Right lobe of liver (tissue), 6 donors: ENCODE results near the gene PPM1J. TPM values are rescaled to one million over a fixed set of nuclear protein-coding genes. Genes with fewer than 3 reads are reported as not detected.

Experiments
- ATAC-seq, 4 donors: fragments of 200-7000 bp; cut with Tn5 transposase; one replicate each; pipeline ENCODE4 v1.9.1; 2020; ENCODE audit warnings: mild to moderate bottlenecking in 4 of 4, moderate library complexity in 4 of 4
- DNase-seq, 3 donors: peaks; one replicate each; pipeline ENCODE4 v3.0.0-alpha.2; 2020
- H3K27ac ChIP-seq, 3 donors: fragments of 200-600 bp; one replicate each; pipeline ENCODE4 v1.8.0; 2022
- H3K27me3 ChIP-seq, 2 donors: fragments of 200-600 bp; one replicate each; pipeline ENCODE4 v1.8.0; 2022
- H3K36me3 ChIP-seq, 4 donors: fragments of 200-600 bp; sonication (generic) in 1 of 4; one replicate each; pipeline versions ENCODE4 v1.5.1 to v1.8.0; 2017 to 2022; ENCODE audit warnings: control low read depth in 1 of 4
- H3K4me1 ChIP-seq, 4 donors: fragments of 200-600 bp; sonication (generic) in 1 of 4; one replicate each; pipeline versions ENCODE4 v1.5.1 to v1.8.0; 2017 to 2022; ENCODE audit warnings: control low read depth in 1 of 4
- H3K4me3 ChIP-seq, 3 donors: fragments of 200-600 bp; one replicate each; pipeline ENCODE4 v1.8.0; 2022
- H3K9me3 ChIP-seq, 4 donors: fragments of 200-600 bp; sonication (generic) in 1 of 4; one replicate each; pipeline versions ENCODE4 v1.5.1 to v1.8.0; 2017 to 2022; ENCODE audit warnings: control low read depth in 1 of 4
- POLR2A ChIP-seq: fragments of 450-650 bp; IDR thresholded peaks from one replicate; pipeline ENCODE4 v1.6.1; 2017; ENCODE audit warnings: antibody characterized with exemption, mild to moderate bottlenecking
- WGBS: methylation state at CpG from one replicate; pipeline ENCODE4 v1.1.6; 2018; ENCODE audit warnings: low coverage, low lambda C conversion rate; ENCODE audit not compliant: insufficient coverage; ENCODE audit errors: missing lambda C conversion rate; 5-methylcytosine and 5-hydroxymethylcytosine counted together
- intact Hi-C, 2 donors: fragments of 100-400 bp; cut with DNase I; formaldehyde crosslinking; loops; one replicate each; pipeline versions ENCODE4 v1.11.2 to v1.14.1; 2022
- long read RNA-seq: library from polyadenylated mRNA; unstranded; transcript quantifications from one replicate; pipeline ENCODE4 v2.0.0, GENCODE V29; 2019
- total RNA-seq, 6 experiments: library from RNA; depleted of rRNA in 2 of 6; stranded (reverse); fragments of >200 nt in 2 of 6; fragmentation: NEBNext Ultra II Directional in 3 of 6; extraction: Animal tissue kit (Norgen Biotek cat#: 25700) in 3 of 6; gene quantifications; one replicate each; pipeline versions ENCODE4 v1.1.0 to v1.2.4, GENCODE V29; 2016 to 2023
- TF ChIP-seq, protein P1 (sequence below), 4 donors: fragments of 200-600 bp in 3 of 4; fragments of 450-650 bp in 1 of 4; IDR thresholded peaks; one replicate each; pipeline versions ENCODE4 v1.5.1 to v1.8.0; 2016 to 2022; ENCODE audit warnings: antibody characterized with exemption in 4 of 4, mild to moderate bottlenecking in 2 of 4
- donor health status: DM: no; HTN: yes; CAD: no.
- donor health status: DM: no; HTN: no; CAD: no.
- donor health status: DM: no; HTN: no; CAD: no.
- donor health status: DM: no; HTN: yes; CAD: no.
- donor health status: DM: no; HTN: yes; CAD: no.

The PPM1J gene, protein sequence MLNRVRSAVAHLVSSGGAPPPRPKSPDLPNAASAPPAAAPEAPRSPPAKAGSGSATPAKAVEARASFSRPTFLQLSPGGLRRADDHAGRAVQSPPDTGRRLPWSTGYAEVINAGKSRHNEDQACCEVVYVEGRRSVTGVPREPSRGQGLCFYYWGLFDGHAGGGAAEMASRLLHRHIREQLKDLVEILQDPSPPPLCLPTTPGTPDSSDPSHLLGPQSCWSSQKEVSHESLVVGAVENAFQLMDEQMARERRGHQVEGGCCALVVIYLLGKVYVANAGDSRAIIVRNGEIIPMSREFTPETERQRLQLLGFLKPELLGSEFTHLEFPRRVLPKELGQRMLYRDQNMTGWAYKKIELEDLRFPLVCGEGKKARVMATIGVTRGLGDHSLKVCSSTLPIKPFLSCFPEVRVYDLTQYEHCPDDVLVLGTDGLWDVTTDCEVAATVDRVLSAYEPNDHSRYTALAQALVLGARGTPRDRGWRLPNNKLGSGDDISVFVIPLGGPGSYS
- total RNA-seq, result 1 to 10 TPM in 1 of 6 experiments, under 1 TPM in 5; 0.15 to 1.2 (median 0.40) TPM
- long read RNA-seq, result 0 reads

DNA sequence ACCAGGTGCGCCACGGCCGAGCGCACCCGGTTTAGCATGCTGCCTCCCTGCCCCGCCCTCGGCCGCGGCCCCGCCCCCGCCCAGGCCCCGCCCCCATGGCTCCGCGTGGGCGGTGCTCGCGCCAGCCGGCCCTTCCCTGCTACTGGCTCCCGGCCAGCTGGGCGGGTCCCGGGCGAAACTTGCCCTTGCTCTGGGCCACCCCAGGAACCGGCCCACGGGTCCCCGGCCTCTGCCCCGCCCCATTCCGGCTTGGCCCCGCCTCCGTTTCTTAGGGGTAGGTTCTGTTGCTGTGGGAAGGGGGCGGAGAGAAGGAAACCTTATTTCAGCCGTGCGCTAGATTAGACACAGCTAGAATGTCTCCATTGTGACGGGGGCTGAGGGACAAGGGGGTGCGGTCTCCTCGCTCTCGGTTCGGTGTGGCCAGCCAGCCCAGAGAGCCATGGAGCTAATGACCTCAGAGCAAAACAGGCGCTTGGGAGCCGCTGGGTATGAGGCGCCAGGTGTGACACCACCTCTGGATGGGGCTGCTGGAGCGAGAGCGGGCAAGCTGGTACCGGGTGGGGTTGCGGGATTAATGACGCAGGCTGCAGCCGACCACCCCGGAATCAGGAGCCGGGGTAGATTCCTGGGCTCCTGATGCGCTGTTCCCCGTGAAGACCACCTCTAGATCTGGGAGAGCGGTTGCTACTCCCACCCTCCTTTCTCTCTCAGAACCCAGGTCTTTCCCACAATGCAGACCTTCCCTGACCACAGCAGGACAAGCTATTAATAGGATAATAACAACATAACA lies at the start of gene PPM1J:
PPM1J (minus strand) TSS at position 69 of the 790 bp plus-strand sequence; CDS start at position 38, 31 bp downstream.
- TF ChIP-seq POLR2A, result peak; percentile 42
- TF ChIP-seq, protein P1, sequence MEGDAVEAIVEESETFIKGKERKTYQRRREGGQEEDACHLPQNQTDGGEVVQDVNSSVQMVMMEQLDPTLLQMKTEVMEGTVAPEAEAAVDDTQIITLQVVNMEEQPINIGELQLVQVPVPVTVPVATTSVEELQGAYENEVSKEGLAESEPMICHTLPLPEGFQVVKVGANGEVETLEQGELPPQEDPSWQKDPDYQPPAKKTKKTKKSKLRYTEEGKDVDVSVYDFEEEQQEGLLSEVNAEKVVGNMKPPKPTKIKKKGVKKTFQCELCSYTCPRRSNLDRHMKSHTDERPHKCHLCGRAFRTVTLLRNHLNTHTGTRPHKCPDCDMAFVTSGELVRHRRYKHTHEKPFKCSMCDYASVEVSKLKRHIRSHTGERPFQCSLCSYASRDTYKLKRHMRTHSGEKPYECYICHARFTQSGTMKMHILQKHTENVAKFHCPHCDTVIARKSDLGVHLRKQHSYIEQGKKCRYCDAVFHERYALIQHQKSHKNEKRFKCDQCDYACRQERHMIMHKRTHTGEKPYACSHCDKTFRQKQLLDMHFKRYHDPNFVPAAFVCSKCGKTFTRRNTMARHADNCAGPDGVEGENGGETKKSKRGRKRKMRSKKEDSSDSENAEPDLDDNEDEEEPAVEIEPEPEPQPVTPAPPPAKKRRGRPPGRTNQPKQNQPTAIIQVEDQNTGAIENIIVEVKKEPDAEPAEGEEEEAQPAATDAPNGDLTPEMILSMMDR (IDR thresholded peaks at IDR 0.05), result no peak
- Histone ChIP-seq H3K4me1 (peaks cover 0 to 25% (median 7%) of the 10 kb centered on the region in 4 donors), H3K4me3 (peak within 1 kb of the TSS; percentile 49 to 61 (median 58)), H3K36me3 (no peaks in the 10 kb centered on the region), H3K9me3 (no peaks in the 10 kb centered on the region), H3K27me3 (no peaks in the 10 kb centered on the region), H3K27ac (peak within 1 kb of the TSS in 2 of 3 donors; percentile 48 to 55)
- DNase-seq (peak; percentile 99 to 100 (median 100)), ATAC-seq (peak; percentile 85 to 91 (median 87))
- intact Hi-C loops, result loop anchor here in 1 of 2 donors (5.0 kb wide), 1 partner anchor 87 kb away; no protein-coding TSS in a partner anchor
- 0% methylated on average over 8 of the region's 51 CpGs for WGBS

DNA sequence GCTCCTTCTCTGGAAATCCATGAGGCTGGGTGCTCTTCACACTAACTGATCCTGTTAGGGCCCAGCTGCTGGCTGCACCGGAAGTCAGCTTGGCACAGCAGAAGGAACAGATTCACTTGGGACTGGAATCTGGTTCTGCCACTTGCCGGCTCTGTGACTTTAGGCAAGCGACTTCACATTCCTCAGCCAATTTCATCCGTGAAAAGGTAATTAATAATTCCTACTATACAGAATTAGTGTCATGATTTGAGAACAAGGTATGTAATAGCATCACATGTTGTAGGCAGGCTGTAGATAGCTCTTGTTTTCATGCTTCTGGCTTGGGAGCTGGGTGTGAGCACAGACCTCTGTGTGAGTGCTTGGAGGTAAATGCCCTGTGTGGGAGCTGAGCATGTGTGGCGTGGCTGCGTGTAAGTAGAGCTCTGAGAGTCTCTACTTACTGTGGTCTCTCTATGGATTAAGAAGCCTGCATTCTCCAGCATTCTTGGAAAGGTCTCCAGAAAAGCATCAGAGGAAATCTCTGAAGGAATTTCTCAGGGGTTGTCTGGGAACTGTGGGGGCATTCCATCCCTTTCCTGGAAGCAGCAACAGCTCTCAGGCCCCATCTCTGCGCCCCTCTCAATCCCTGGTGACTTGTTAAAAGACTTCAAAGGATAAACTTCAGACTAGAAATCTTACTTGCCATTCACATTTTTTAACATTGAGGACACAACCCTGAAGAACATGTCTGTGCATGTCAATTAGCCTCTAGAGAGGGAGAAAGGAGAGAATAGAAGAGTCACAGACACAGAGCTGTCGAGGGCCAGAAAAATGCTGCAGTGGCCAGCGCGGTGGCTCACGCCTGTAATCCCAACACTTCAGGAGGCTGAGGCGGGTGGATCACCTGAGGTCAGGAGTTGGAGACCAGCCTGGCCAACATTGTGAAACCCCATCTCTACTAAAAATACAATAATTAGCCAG lies 47.7 kb upstream of the PPM1J start:
- Histone ChIP-seq H3K27me3 (no peaks in the 10 kb centered on the region), H3K4me3 (no peak overlapping the region), H3K4me1 (no peaks in the 10 kb centered on the region), H3K9me3 (no peaks in the 10 kb centered on the region), H3K27ac (no peak overlapping the region), H3K36me3 (no peaks in the 10 kb centered on the region)
- WGBS, result 54% methylated on average over 8 of the region's 12 CpGs
- intact Hi-C loops, result no loop called here
- TF ChIP-seq, protein P1 (IDR thresholded peaks at IDR 0.05), result no peak
- no peak for TF ChIP-seq POLR2A
- ATAC-seq (no peak), DNase-seq (no peak)

DNA sequence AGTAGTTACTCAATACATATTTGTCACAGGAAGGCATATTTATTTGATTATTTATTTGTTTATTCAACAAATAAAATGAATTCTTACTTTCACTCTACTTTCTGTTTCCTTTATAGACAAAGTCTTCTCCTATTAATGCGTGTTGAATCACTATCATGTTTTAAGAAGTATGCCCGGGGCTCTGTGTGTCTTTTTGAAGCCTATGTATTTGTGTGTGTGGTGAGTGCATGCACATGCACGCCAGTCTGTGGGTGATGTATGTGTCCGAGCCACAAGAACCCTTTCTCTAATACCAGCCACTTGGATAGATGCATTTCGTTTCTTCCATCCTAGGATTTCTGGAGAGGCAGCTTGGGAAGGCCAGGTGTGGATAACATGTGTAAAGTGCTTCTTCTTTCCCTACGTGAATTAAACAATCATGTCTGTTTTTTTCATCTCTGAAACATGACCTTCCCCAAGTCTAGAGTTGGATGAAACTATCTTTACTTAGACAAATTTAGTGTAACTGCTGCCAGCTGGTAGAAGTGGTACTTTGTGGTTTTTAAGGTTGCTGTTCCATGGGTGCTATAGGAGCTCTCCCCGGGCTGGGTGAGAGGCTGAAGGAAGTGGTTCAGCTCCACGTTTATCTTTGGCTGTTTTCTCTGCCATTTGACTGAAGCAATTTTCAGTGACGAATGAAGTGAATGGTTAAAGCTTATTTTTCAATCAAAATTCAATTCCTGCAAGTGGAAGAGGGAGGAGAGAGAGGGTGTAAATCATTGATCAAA lies 46.8 kb upstream of the PPM1J start:
- Histone ChIP-seq H3K27ac (no peak overlapping the region), H3K36me3 (no peaks in the 10 kb centered on the region), H3K9me3 (no peaks in the 10 kb centered on the region), H3K4me3 (no peak overlapping the region), H3K27me3 (no peaks in the 10 kb centered on the region), H3K4me1 (no peaks in the 10 kb centered on the region)
- TF ChIP-seq POLR2A, result no peak
- TF ChIP-seq, protein P1 (IDR thresholded peaks at IDR 0.05), result no peak
- ATAC-seq, result no peak
- intact Hi-C loops, result no loop called here
- 48% methylated on average over 7 of the region's 9 CpGs for WGBS
- DNase-seq, result no peak
